NCI-H1436 treated with DMSO at 0.1 percent for 48 hours (cell line): ENCODE measurements around the gene ERF.

Experiments used
- DNase-seq: peaks from one replicate; lab custom pipeline; 2025; lab: John Stamatoyannopoulos, UW

ERF gene

DNA sequence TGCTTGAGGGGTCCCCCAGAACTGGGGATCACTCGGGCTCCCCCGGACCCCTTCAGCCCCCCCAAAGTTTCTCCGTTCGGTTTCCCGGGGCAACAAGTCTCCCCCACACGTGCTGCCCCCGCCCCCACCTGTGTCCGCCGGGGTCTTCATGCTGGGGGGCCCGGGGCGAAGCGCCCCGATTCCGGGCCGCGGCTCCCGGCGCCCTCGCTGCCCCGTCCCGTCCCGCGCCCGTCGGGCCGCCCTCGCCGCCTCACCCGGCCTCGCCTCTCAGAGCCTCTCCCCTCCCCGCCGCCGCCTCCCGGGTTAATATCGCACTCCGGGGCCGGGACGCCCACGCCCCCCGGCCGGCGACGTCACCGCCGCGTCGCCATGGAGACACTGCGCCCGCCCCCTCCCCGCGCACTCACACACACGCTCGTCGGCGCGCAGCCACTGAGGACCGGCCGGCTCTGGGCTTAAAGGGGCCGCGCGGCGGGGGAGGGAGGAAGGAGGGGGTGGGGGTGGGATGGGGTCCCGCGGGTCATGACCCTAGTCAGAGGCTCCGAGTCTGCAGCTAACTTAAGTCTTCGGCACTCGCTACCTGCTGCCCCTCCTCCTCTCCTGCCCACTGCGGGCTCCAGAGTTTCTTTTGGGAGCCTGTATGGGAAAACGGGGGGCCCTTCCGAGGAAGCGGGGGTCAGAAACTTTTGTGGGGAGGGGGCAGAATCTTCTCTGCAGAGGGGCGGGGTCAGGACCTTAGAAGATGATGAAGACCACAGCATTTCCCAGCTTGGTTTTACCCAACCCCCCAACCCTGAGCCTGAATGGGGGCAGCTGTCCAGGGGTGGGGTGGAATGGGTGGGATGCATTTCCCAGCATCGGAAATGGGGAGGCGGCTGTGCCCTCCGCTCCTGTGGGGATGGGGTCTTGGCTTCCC, at the start of gene ERF:
TSS of gene ERF (minus strand) at position 279 of the 916 bp plus-strand sequence. CDS start at position 150, 129 bp downstream.
- DNase-seq = peak; percentile 37

GRCh38 chr19:42303876-42304275, 48.9 kb upstream of the ERF start:
- no peak for DNase-seq

DNA sequence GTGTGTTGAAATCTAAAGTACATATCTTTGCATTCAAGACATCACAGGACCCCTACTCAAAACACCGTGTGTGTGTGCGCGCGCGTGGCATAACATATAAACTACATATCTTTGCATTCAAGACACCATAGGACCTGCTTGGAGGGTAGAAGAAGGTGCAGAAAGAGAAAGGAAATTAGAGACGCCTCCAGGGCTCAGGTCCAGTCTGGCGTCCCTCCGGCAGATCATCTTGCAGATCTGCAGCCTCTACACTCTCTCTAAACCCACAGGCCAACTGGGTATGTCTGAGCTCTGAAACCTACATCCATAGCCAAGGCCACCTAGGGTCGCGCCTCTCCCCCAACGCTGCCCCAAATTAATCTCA, 48.2 kb upstream of the ERF start:
- no peak for DNase-seq

DNA sequence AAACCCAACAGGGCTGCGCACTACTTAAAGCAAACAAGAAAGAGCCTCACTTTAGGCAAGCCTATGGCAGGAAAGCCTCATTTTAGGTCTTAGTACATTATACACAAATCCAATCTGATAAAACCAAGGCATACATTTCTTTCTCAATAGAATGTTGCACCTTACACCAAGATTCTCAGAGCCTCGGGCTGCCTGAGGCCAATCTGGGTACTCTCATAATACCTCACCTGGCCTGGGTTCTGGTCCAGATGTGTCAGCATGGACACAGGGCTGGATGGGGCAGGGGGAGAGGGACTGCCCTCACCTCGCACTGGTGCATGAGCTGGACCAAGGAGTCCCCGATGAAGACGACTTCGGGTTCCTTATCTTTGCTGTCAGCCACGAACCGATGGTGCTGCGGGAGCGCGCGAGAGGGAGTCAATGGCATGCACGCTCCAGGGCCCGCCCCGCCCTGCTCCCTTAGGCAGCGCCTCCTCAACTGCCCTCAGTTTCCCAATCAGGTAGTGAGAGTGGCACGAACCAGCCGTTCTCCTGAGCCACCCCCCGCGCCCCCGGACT, 46.8 kb upstream of the ERF start, which contains the start of gene PRR19:
TSS of gene PRR19 (plus strand) at position 487 of the 558 bp plus-strand sequence. CDS start 7,453 bp downstream, outside the sequence.
- no peak for DNase-seq

DNA sequence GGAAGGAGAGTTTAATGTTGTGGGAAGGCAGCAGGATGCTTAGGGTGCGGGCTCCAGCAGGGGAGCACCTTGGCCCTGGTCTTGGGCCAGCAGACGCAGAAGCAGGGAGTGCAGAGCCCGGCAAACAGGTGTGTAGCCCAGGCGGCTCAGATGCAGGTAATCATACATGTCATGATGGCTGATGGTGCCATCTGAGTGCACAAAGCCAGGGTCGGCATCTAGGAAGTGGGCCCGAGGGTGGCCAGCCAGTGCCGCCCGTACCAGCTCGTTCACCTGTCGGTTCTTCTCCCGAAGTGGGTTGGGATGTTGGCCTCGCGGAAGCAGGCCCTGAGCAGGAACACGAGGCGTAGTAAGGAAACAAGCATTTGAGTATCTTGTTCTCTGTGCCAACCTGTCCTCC, 42.1 kb upstream of the ERF start:
- DNase-seq = no peak

DNA sequence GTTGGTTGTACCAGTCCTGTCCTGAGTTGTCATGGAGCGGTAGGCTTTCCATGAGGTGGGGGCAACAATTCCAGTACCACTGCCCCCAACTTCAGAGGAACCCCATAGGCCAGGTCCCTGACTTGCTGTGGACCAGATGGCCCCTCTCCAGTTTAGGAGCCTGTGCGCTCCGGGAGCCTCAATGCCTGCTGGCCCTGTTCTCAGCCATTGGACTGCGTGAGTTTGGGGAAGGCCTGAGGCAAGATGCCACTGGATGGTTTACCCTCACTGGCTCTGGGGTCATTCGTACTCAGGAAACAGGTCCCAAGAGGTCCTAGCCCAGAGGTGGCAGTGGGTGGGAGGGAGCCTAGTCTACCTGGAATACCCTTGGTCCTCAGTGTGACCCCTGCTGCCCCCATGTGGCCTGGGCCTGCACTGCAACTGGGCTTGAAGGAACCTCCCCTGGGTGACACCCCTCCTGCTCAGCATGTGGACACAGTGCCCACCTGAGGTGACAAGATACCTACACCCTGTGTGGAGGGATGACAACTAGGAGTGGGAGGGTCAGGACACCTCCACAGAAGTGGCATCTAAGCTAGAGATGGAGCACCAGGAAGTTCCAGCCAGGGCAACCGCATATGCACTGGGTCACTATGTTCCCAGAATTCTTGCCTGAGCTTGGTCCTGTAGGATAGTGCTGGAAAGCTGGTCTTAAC, 41.0 kb upstream of the ERF start:
- DNase-seq = no peak

GRCh38 chr19:42295342-42295741, 40.4 kb upstream of the ERF start:
- DNase-seq = no peak

DNA sequence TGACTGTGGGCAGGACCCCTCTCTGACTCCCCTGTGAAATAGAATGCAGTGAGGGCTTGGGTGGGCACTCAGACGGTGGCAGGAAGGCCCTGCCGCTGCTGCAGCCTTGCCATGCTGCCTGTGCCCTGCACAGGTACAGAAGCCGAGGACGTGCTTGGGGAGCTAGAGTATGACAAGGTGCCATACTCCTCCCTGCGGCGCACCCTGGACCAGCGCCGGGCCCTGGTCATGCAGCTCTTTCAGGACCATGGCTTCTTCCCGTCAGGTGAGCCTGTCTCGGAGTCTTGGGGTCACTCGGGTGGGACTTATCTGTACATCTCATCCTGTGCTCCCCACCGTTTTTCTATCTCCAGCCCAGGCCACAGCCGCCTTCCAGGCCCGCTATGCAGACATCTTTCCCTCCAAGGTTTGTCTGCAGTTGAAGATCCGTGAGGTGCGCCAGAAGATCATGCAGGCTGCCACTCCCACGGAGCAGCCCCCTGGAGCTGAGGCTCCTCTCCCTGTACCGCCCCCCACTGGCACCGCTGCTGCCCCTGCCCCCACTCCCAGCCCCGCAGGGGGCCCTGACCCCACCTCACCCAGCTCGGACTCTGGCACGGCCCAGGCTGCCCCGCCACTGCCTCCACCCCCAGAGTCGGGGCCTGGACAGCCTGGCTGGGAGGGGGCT, 39.7 kb upstream of the ERF start:
- no peak for DNase-seq

DNA sequence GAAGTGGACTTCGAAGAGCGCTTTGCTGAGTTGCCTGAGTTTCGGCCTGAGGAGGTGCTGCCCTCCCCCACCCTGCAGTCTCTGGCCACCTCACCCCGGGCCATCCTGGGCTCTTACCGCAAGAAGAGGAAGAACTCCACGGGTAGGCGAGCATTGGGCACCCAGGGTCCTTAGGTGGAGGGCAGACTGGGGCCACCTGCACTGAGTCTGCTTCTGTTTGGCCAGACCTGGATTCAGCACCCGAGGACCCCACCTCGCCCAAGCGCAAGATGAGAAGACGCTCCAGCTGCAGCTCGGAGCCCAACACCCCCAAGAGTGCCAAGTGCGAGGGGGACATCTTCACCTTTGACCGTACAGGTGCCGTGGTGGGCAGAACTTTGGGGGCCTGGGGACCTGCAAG, 39.0 kb upstream of the ERF start:
- DNase-seq = no peak

DNA sequence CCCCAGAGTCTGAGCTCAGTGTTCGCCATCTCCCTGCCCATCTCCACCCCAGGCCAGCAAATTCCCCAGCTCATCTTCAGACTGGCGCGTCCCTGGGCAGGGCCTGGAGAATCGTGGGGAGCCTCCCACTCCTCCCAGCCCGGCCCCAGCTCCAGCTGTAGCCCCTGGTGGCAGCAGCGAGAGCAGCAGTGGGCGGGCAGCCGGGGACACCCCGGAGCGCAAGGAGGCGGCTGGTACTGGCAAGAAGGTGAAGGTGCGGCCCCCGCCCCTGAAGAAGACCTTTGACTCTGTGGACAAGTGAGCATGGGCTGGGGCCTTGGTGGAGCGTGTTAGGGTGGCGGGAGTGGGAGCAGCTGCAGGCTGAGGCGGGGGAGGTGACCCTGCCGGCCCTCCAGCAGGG, 38.6 kb upstream of the ERF start:
- DNase-seq = no peak

DNA sequence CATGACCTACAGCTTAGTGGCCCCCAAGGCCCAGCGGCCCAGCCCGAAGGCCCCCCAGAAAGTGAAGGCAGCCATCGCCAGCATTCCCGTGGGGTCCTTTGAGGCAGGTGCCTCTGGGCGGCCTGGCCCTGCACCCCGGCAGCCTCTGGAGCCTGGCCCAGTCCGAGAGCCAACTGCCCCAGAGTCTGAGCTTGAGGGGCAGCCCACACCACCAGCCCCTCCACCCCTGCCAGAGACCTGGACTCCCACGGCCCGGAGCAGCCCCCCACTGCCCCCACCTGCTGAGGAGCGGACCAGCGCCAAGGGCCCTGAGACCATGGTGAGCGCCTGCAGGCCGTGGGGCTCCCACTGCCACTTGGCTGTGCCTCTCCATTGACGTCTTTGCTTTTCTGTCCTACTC, 38.0 kb upstream of the ERF start:
- no peak for DNase-seq

DNA sequence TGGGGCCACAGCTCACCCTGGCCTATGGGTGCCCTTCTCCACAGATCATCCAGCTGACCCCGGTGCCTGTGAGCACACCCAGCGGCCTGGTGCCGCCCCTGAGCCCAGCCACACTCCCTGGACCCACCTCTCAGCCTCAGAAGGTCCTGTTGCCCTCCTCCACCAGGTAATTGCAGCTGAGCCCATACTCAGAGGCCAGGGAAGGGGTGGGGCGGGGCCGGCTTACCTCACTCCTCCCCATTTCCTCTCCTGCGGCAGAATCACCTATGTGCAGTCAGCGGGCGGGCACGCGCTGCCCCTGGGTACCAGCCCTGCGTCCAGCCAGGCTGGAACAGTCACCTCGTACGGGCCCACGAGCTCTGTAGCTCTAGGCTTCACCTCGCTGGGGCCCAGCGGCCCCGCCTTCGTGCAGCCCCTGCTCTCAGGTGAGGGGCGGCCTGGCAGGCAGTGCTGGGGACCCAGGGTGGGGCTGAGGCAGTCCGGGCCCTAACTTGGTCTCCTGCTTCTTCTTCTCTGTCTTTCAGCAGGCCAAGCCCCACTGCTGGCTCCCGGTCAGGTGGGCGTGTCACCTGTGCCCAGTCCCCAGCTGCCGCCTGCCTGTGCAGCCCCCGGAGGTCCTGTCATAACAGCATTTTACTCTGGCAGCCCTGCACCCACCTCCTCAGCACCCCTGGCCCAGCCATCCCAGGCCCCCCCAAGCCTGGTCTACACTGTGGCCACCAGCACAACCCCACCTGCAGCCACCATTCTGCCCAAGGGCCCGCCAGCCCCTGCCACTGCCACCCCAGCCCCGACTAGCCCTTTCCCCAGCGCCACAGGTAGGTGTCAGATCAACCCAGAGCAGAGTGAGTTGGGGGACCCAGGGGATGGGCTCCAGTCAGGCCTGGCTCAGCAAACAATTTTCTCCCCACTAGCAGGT, 37.4 kb upstream of the ERF start:
- no peak for DNase-seq

DNA sequence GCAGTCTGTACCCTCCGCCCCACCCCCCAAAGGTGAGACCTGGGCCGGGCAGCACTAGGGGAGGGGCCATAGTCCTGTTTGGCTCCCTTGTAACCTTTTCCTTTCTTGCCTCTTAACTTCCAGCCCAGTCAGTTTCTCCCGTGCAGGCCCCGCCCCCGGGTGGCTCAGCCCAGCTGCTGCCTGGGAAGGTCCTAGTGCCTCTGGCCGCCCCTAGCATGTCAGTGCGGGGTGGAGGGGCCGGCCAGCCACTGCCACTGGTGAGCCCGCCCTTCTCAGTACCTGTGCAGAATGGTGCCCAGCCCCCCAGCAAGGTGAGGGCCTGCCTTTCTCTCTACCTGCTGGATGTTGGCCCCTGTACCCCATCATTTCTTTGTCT, 36.5 kb upstream of the ERF start:
- no peak for DNase-seq

- no peak for DNase-seq
Observed at GRCh38 chr19:42290523-42291434, 35.9 kb upstream of the ERF start.

- no peak for DNase-seq
Observed at GRCh38 chr19:42290136-42290522, 35.2 kb upstream of the ERF start.

DNA sequence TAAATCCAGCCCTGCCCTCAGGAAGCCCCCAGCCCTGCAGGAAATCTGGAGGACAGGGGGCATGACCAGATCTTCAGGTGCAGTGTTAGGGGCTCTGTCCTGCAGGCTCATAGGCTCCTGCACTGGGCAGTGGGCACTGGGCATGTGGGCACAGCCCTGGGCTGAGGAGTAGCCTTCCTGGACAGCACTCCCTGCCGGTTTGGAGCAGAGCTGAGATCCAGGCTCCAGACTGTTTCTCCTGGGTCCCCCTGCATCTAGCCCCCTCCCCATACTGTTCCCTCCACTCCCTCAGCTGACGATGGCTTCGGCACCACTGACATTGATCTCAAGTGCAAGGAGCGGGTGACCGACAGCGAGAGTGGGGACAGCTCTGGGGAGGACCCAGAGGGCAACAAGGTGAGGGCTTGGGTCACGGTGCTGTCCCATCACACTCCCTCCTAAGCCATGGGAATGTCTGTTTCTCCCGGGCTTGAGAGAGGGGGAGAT, 34.7 kb upstream of the ERF start:
- DNase-seq = no peak

DNA sequence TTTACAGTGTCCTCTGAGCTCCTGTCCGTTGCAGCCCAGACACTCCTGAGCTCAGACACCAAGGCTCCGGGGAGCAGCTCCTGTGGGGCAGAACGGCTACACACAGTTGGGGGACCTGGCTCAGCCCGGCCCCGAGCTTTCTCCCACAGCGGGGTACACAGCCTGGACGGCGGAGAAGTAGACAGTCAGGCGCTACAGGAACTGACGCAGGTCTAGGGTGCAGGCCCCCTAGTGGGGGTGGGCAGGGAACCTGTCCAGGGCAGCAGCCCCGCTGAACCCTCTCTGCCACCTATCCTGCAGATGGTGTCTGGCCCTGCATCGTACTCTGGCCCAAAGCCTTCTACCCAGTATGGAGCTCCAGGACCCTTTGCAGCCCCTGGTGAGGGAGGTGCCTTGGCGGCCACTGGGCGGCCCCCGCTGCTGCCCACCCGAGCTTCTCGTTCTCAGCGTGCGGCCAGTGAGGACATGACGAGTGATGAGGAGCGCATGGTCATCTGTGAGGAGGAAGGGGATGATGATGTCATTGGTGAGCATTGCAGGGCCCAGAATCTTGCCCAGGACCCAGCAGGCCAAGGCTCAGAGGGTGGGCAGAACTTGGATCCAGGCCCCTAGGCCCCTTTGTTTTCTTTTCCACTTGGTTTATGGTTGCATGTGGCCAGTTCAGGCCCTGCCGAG, 34.1 kb upstream of the ERF start:
- no peak for DNase-seq

- no peak for DNase-seq
Observed at GRCh38 chr19:42288387-42288786, 33.5 kb upstream of the ERF start.

- DNase-seq = no peak
Observed at GRCh38 chr19:42287827-42288107, 32.8 kb upstream of the ERF start.
